ENCODE measurements around the gene LPIN3.

Gene LPIN3

GRCh38 chr20:41394931-41395666, 54.5 kb downstream of the LPIN3 start:
- H3K4me3 ChIP-seq (replicated peaks; ENCODE audit: low read depth, low read length) = no peak overlapping the region
- no peak for DNase-seq (ENCODE audit: extremely low read depth, insufficient read length)
- no peak for TF ChIP-seq CTCF (IDR thresholded peaks at IDR 0.05; ENCODE audit: insufficient read depth, low read length, poor library complexity, severe bottlenecking)
- H3K27me3 ChIP-seq (replicated peaks; ENCODE audit: control insufficient read depth, insufficient read depth, low read length) = no peaks in the 10 kb centered on the region
- no peaks in the 10 kb centered on the region for H3K36me3 ChIP-seq (ENCODE audit: control insufficient read depth, insufficient read depth, low read length)

- H3K4me3 ChIP-seq (replicated peaks; ENCODE audit: low read depth, low read length) = no peak overlapping the region
- no peaks in the 10 kb centered on the region for H3K36me3 ChIP-seq (ENCODE audit: control insufficient read depth, insufficient read depth, low read length)
- H3K27me3 ChIP-seq (replicated peaks; ENCODE audit: control insufficient read depth, insufficient read depth, low read length) = no peaks in the 10 kb centered on the region
- no peak for TF ChIP-seq CTCF (IDR thresholded peaks at IDR 0.05; ENCODE audit: insufficient read depth, low read length, poor library complexity, severe bottlenecking)
- no peak for DNase-seq (ENCODE audit: extremely low read depth, insufficient read length)
Observed at GRCh38 chr20:41395667-41396664, 55.3 kb downstream of the LPIN3 start.

GRCh38 chr20:41398408-41398807, 57.8 kb downstream of the LPIN3 start:
- Histone ChIP-seq H3K27me3 (replicated peaks; ENCODE audit: control insufficient read depth, insufficient read depth, low read length) (no peaks in the 10 kb centered on the region), H3K36me3 (ENCODE audit: control insufficient read depth, insufficient read depth, low read length) (peaks cover 1% of the 10 kb centered on the region; the same call in 1 of the 2 replicates), H3K4me3 (replicated peaks; ENCODE audit: low read depth, low read length) (no peak overlapping the region)
- no peak for DNase-seq (ENCODE audit: extremely low read depth, insufficient read length)
- TF ChIP-seq CTCF (IDR thresholded peaks at IDR 0.05; ENCODE audit: insufficient read depth, low read length, poor library complexity, severe bottlenecking) = no peak

GRCh38 chr20:41403604-41404003, 63.0 kb downstream of the LPIN3 start:
- no peaks in the 10 kb centered on the region for H3K27me3 ChIP-seq (replicated peaks; ENCODE audit: control insufficient read depth, insufficient read depth, low read length)
- TF ChIP-seq CTCF (IDR thresholded peaks at IDR 0.05; ENCODE audit: insufficient read depth, low read length, poor library complexity, severe bottlenecking) = no peak
- H3K36me3 ChIP-seq (ENCODE audit: control insufficient read depth, insufficient read depth, low read length) = peaks cover 25% of the 10 kb centered on the region
- H3K4me3 ChIP-seq (replicated peaks; ENCODE audit: low read depth, low read length) = no peak overlapping the region
- no peak for DNase-seq (ENCODE audit: extremely low read depth, insufficient read length)

GRCh38 chr20:41405436-41405835, 64.8 kb downstream of the LPIN3 start:
- H3K4me3 ChIP-seq (replicated peaks; ENCODE audit: low read depth, low read length) = no peak overlapping the region
- H3K27me3 ChIP-seq (replicated peaks; ENCODE audit: control insufficient read depth, insufficient read depth, low read length) = no peaks in the 10 kb centered on the region
- no peak for DNase-seq (ENCODE audit: extremely low read depth, insufficient read length)
- no peak for TF ChIP-seq CTCF (IDR thresholded peaks at IDR 0.05; ENCODE audit: insufficient read depth, low read length, poor library complexity, severe bottlenecking)
- peaks cover 32% of the 10 kb centered on the region for H3K36me3 ChIP-seq (ENCODE audit: control insufficient read depth, insufficient read depth, low read length)

All from GM06990 (cell line).